ENCODE measurements around the gene CFDP1. TPM values are rescaled to one million over a fixed set of nuclear protein-coding genes. Genes with fewer than 3 reads are reported as not detected.

CFDP1 gene
- total and polyA plus RNA-seq, 2 donors (not counting 3 experiments of a cell fraction or from before 2014, with no cell fraction given): 17.8 to 53.8 TPM

GRCh38 chr16:75266738-75267630, 166.3 kb downstream of the CFDP1 start:
- Histone ChIP-seq H3K27me3 (ENCODE audit: control insufficient read depth in 2 of 2, insufficient read depth in 2 of 2, low read length in 2 of 2) (no peaks in the 10 kb centered on the region), H3K36me3 (ENCODE audit: control insufficient read depth in 2 of 2, extremely low read depth in 1 of 2, insufficient read depth in 2 of 2, low read length in 2 of 2) (peaks cover 0 to 5% of the 10 kb centered on the region in 2 experiments), H3K4me2 (ENCODE audit: insufficient read depth, low read length) (no peak overlapping the region), H2AFZ (ENCODE audit: low read depth, low read length) (no peak overlapping the region), H3K27ac (ENCODE audit: insufficient read depth, low read depth, low read length) (no peak overlapping the region), H3K79me2 (ENCODE audit: control insufficient read depth, insufficient read depth, low read length) (peaks cover 39% of the 10 kb centered on the region), H3K9me1 (replicated peaks; ENCODE audit: control insufficient read depth, extremely low read depth, insufficient read depth, low read length) (no peaks in the 10 kb centered on the region), H3K9ac (replicated peaks; ENCODE audit: extremely low read depth, insufficient read depth, low read length) (no peak overlapping the region), H3K4me1 (ENCODE audit: control insufficient read depth, extremely low read depth, insufficient read depth, low read length) (peaks cover 37% of the 10 kb centered on the region), H3K4me3 (replicated peaks in 1 of 3; ENCODE audit: insufficient read depth in 1 of 3, low read depth in 1 of 3, low read length in 3 of 3) (no peak overlapping the region), H3K9me3 (replicated peaks; ENCODE audit: control insufficient read depth, insufficient read depth, low read length) (no peaks in the 10 kb centered on the region), H4K20me1 (replicated peaks; ENCODE audit: control insufficient read depth, extremely low read depth, insufficient read depth, low read length) (no peaks in the 10 kb centered on the region)
- CTCF ChIA-PET: interaction anchor here (0.6 to 3.2 kb wide), 6 partner anchors 13 to 119 kb away, joined by 3 to 16 read pairs (median 6); no protein-coding TSS in a partner anchor
- TF ChIP-seq MYC (IDR thresholded peaks at IDR 0.05; ENCODE audit: low read depth, low read length) (no peak), JUN (IDR thresholded peaks at IDR 0.05; ENCODE audit: borderline replicate concordance, insufficient read depth, insufficient read length, low read depth) (no peak), FOS (IDR thresholded peaks at IDR 0.05; ENCODE audit: borderline replicate concordance, insufficient read depth, low read length) (no peak), POLR2A (IDR thresholded peaks at IDR 0.05; ENCODE audit: low read depth, low read length) (no peak), CTCF (IDR thresholded peaks at IDR 0.05; ENCODE audit: extremely low read depth in 1 of 2, insufficient read depth in 1 of 2, low read depth in 1 of 2, low read length in 2 of 2) (no peak), POLR2AphosphoS5 (IDR thresholded peaks at IDR 0.05; ENCODE audit: insufficient read depth, low read depth, low read length) (no peak), EZH2 (IDR thresholded peaks at IDR 0.05; ENCODE audit: borderline replicate concordance, low read depth, low read length, severe bottlenecking) (no peak), GATA2 (IDR thresholded peaks at IDR 0.05; ENCODE audit: insufficient read depth, insufficient read length, low read depth, low read length) (no peak)
- TF ChIP-seq, protein P1, sequence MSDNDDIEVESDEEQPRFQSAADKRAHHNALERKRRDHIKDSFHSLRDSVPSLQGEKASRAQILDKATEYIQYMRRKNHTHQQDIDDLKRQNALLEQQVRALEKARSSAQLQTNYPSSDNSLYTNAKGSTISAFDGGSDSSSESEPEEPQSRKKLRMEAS (IDR thresholded peaks at IDR 0.05; ENCODE audit: insufficient read depth, insufficient read length): no peak
- no peak for DNase-seq (ENCODE audit: low read depth, low spot score)
- dilution Hi-C loops (cut with MboI; ENCODE audit: extremely low pct_ligation_motif_present, low sequenced_read_pairs) (no loop called here), intact Hi-C loops (cut with micrococcal nuclease) (loop anchor here (1.0 kb wide), 2 partner anchors 17 to 38 kb away; no protein-coding TSS in a partner anchor)
- POLR2A ChIA-PET: interaction anchor here (1.2 kb wide), 1 partner anchor 38 kb away, joined by 6 read pairs; no protein-coding TSS in a partner anchor
- FAIRE-seq: no peak
- no TSS peak for BruUV-seq (replicated peaks)
